Measurements from ENCODE around the gene SARDH.
A peak's percentile ranks its signal among the peaks of the same experiment; 100 is the strongest.

DNA sequence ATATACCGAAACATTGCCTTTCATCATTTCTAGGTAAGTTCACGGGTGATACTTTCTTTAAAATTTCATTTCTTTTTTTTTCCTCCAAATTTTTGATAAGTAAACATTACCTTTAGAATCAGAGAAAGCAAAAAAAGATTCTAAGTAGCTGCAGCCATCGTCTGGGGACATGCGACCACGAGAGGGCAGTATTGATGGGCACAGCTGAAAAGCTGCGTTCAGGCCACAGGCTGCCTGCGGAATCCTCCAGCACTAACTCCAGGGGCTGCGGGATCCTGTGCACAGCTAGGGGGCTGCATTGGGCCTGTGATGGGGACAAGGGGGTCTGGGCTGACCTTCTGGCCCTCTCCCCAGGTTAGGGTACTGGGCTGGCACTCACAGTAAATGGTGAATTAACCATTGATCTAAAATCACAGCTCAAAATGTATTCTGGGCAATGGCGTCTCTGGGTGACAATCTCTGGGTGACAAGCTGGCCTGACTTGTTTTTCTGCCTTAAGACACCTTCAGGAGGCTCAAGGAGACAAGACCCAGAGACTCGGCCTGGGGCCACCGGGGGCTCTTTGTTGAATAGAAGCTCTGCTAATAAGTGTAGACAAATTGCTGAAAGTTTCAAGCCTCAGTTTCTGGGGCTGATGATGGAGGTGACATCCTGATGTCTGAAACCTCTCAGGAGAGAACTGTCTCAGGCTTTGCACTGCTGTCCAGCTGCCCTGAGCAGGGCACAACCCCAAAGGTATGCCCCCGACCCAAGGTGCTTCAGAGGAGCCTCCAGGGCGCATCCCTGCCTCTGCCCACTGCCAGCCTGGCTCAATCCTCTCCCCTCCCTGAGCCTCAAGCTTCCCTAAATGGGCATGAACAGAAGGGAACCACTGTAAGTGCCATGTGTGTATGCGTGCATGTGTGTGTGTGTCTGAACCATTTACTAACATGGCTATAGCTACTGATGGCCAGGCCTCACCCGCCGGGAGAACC is 44.3 kb upstream of the SARDH start:
- TF ChIP-seq, protein P1, sequence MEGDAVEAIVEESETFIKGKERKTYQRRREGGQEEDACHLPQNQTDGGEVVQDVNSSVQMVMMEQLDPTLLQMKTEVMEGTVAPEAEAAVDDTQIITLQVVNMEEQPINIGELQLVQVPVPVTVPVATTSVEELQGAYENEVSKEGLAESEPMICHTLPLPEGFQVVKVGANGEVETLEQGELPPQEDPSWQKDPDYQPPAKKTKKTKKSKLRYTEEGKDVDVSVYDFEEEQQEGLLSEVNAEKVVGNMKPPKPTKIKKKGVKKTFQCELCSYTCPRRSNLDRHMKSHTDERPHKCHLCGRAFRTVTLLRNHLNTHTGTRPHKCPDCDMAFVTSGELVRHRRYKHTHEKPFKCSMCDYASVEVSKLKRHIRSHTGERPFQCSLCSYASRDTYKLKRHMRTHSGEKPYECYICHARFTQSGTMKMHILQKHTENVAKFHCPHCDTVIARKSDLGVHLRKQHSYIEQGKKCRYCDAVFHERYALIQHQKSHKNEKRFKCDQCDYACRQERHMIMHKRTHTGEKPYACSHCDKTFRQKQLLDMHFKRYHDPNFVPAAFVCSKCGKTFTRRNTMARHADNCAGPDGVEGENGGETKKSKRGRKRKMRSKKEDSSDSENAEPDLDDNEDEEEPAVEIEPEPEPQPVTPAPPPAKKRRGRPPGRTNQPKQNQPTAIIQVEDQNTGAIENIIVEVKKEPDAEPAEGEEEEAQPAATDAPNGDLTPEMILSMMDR (IDR thresholded peaks at IDR 0.05) = peak; percentile 71 to 82 (median 76)
- no peak for TF ChIP-seq POLR2A (IDR thresholded peaks at IDR 0.05)
